BLaER1 (cell line): ENCODE measurements around the gene CASTOR1.

Experiments
- H3K27ac ChIP-seq: shearing (Covaris generic); formaldehyde crosslinking; 2 replicates; pipeline ENCODE4 v1.8.1; 2022
- H3K27me3 ChIP-seq: shearing (Covaris generic); formaldehyde crosslinking; 2 replicates; pipeline ENCODE4 v1.8.1; 2022
- H3K36me3 ChIP-seq: shearing (Covaris generic); formaldehyde crosslinking; 2 replicates; pipeline ENCODE4 v1.8.1; 2022
- H3K4me1 ChIP-seq: shearing (Covaris generic); formaldehyde crosslinking; 2 replicates; pipeline ENCODE4 v1.8.1; 2022
- H3K4me2 ChIP-seq: shearing (Covaris generic); formaldehyde crosslinking; 2 replicates; pipeline ENCODE4 v1.8.1; 2022
- H3K4me3 ChIP-seq: shearing (Covaris generic); formaldehyde crosslinking; 2 replicates; pipeline ENCODE4 v1.8.1; 2022
- H3K9ac ChIP-seq: shearing (Covaris generic); formaldehyde crosslinking; 2 replicates; pipeline ENCODE4 v1.8.1; 2022
- H3K9me3 ChIP-seq: shearing (Covaris generic); formaldehyde crosslinking; 2 replicates; pipeline ENCODE4 v1.8.1; 2022
- H4K20me1 ChIP-seq: shearing (Covaris generic); formaldehyde crosslinking; 2 replicates; pipeline ENCODE4 v1.8.1; 2022
- Cebpa-rat ChIP-seq: shearing (Covaris generic); IDR thresholded peaks from 2 replicates; pipeline ENCODE4 v1.8.1; 2022

The CASTOR1 gene

GRCh38 chr22:30260682-30261081 lies 28.6 kb downstream of the CASTOR1 start:
- Histone ChIP-seq H3K27ac (no peak overlapping the region), H3K4me2 (no peak overlapping the region), H3K4me1 (peaks cover 81% of the 10 kb centered on the region), H3K4me3 (no peak overlapping the region), H4K20me1 (no peaks in the 10 kb centered on the region), H3K27me3 (no peaks in the 10 kb centered on the region), H3K9me3 (no peaks in the 10 kb centered on the region), H3K9ac (no peak overlapping the region), H3K36me3 (no peaks in the 10 kb centered on the region)
- TF ChIP-seq Cebpa-rat: no peak

- no peak for TF ChIP-seq Cebpa-rat
- Histone ChIP-seq H4K20me1 (no peaks in the 10 kb centered on the region), H3K4me2 (no peak overlapping the region), H3K27me3 (no peaks in the 10 kb centered on the region), H3K36me3 (no peaks in the 10 kb centered on the region), H3K9ac (no peak overlapping the region), H3K4me1 (peaks cover 77% of the 10 kb centered on the region), H3K27ac (no peak overlapping the region), H3K9me3 (no peaks in the 10 kb centered on the region), H3K4me3 (no peak overlapping the region)
Observed at GRCh38 chr22:30260276-30260675, 29.0 kb downstream of the CASTOR1 start.

- TF ChIP-seq Cebpa-rat: no peak
- no peaks in the 10 kb centered on the region for H3K36me3 ChIP-seq
- no peak overlapping the region for H3K9ac ChIP-seq
- no peaks in the 10 kb centered on the region for H3K9me3 ChIP-seq
- peak overlapping the region; percentile 78 for H3K4me2 ChIP-seq
- no peaks in the 10 kb centered on the region for H3K27me3 ChIP-seq
- peaks cover 68% of the 10 kb centered on the region for H3K4me1 ChIP-seq
- no peak overlapping the region for H3K4me3 ChIP-seq
- no peak overlapping the region for H3K27ac ChIP-seq
- H4K20me1 ChIP-seq: no peaks in the 10 kb centered on the region
Observed at GRCh38 chr22:30254314-30254713, 35.0 kb downstream of the CASTOR1 start.

- H3K4me3 ChIP-seq: no peak overlapping the region
- no peak for TF ChIP-seq Cebpa-rat
- H3K9me3 ChIP-seq: no peaks in the 10 kb centered on the region
- H3K27ac ChIP-seq: peak overlapping the region; percentile 75
- H3K4me2 ChIP-seq: peak overlapping the region; percentile 78
- peaks cover 70% of the 10 kb centered on the region for H3K4me1 ChIP-seq
- H3K36me3 ChIP-seq: no peaks in the 10 kb centered on the region
- H3K27me3 ChIP-seq: peaks cover 2% of the 10 kb centered on the region; the same call in 1 of the 2 replicates
- no peaks in the 10 kb centered on the region for H4K20me1 ChIP-seq
- peak overlapping the region; percentile 57; the same call in 1 of the 2 replicates for H3K9ac ChIP-seq
Observed at GRCh38 chr22:30253205-30253852, 36.0 kb downstream of the CASTOR1 start.

GRCh38 chr22:30252411-30253204 lies 36.7 kb downstream of the CASTOR1 start:
- H3K27me3 ChIP-seq: peaks cover 9% of the 10 kb centered on the region
- peak overlapping the region; percentile 78 for H3K4me2 ChIP-seq
- H3K9ac ChIP-seq: no peak overlapping the region
- H3K36me3 ChIP-seq: no peaks in the 10 kb centered on the region
- no peaks in the 10 kb centered on the region for H4K20me1 ChIP-seq
- 0 out of 2 replicates have a peak overlapping the region, but pooled peaks have one; percentile 30 for H3K27ac ChIP-seq
- H3K4me3 ChIP-seq: no peak overlapping the region
- no peak for TF ChIP-seq Cebpa-rat
- peaks cover 67% of the 10 kb centered on the region for H3K4me1 ChIP-seq
- no peaks in the 10 kb centered on the region for H3K9me3 ChIP-seq

- TF ChIP-seq Cebpa-rat: no peak
- H3K4me1 ChIP-seq: peaks cover 65% of the 10 kb centered on the region
- no peak overlapping the region for H3K9ac ChIP-seq
- H3K9me3 ChIP-seq: no peaks in the 10 kb centered on the region
- H4K20me1 ChIP-seq: no peaks in the 10 kb centered on the region
- H3K4me2 ChIP-seq: no peak overlapping the region
- no peak overlapping the region for H3K4me3 ChIP-seq
- H3K27ac ChIP-seq: no peak overlapping the region
- H3K36me3 ChIP-seq: no peaks in the 10 kb centered on the region
- peaks cover 18% of the 10 kb centered on the region for H3K27me3 ChIP-seq
Observed at GRCh38 chr22:30251711-30252110, 37.6 kb downstream of the CASTOR1 start.

- no peak overlapping the region for H3K9ac ChIP-seq
Observed at GRCh38 chr22:30250661-30251267, 38.5 kb downstream of the CASTOR1 start.

GRCh38 chr22:30250039-30250565 lies 39.2 kb downstream of the CASTOR1 start:
- H3K9me3 ChIP-seq: no peaks in the 10 kb centered on the region
- H4K20me1 ChIP-seq: no peaks in the 10 kb centered on the region
- peak overlapping the region; percentile 66; the same call in 1 of the 2 replicates for H3K4me2 ChIP-seq
- TF ChIP-seq Cebpa-rat: no peak
- peaks cover 67% of the 10 kb centered on the region for H3K4me1 ChIP-seq
- no peak overlapping the region for H3K27ac ChIP-seq
- H3K27me3 ChIP-seq: peaks cover 34% of the 10 kb centered on the region
- no peak overlapping the region for H3K4me3 ChIP-seq
- no peak overlapping the region for H3K9ac ChIP-seq
- no peaks in the 10 kb centered on the region for H3K36me3 ChIP-seq

More at GRCh38 chr22:30250661-30251267, 38.5 kb downstream of the CASTOR1 start:
- no peaks in the 10 kb centered on the region for H3K9me3 ChIP-seq
- peaks cover 28% of the 10 kb centered on the region for H3K27me3 ChIP-seq
- no peak overlapping the region for H3K4me3 ChIP-seq
- H3K27ac ChIP-seq: no peak overlapping the region
- H3K4me2 ChIP-seq: no peak overlapping the region
- TF ChIP-seq Cebpa-rat: no peak
- H3K4me1 ChIP-seq: peaks cover 64% of the 10 kb centered on the region
- no peaks in the 10 kb centered on the region for H3K36me3 ChIP-seq
- no peaks in the 10 kb centered on the region for H4K20me1 ChIP-seq

- H3K9ac ChIP-seq: no peak overlapping the region
- no peaks in the 10 kb centered on the region for H3K9me3 ChIP-seq
- H3K4me3 ChIP-seq: no peak overlapping the region
- 0 out of 2 replicates have a peak overlapping the region, but pooled peaks have one; percentile 13 for H3K27ac ChIP-seq
- H3K4me1 ChIP-seq: peaks cover 69% of the 10 kb centered on the region
- TF ChIP-seq Cebpa-rat: no peak
- H4K20me1 ChIP-seq: no peaks in the 10 kb centered on the region
- peaks cover 40% of the 10 kb centered on the region for H3K27me3 ChIP-seq
- H3K36me3 ChIP-seq: no peaks in the 10 kb centered on the region
- peak overlapping the region; percentile 66 for H3K4me2 ChIP-seq
Observed at GRCh38 chr22:30249049-30250038, 40.0 kb downstream of the CASTOR1 start.
